Astrocyte of the cerebellum (primary cell): ENCODE data around the gene NPS.

Experiments
- DNase-seq: peaks from one replicate; pipeline ENCODE4 v3.0.0-alpha.2; 2011; ENCODE audit warnings: low read depth
- H3K4me3 ChIP-seq: 2 replicates; pipeline ENCODE4 v1.5.1; 2011; ENCODE audit warnings: mild to moderate bottlenecking, low read depth, low read length, moderate library complexity
- CTCF ChIP-seq: IDR thresholded peaks from 2 replicates; pipeline ENCODE4 v1.5.1; 2012; ENCODE audit warnings: low read length, low read depth, moderate library complexity, mild to moderate bottlenecking; ENCODE audit errors: missing control alignments
- in situ Hi-C: cut with HindIII; loops from 2 replicates; pipeline ENCODE4 v1.10.0; 2017; ENCODE audit warnings: low sequenced_read_pairs

The NPS gene

GRCh38 chr10:127524908-127525665, 24.0 kb upstream of the NPS start:
- no peak overlapping the region for H3K4me3 ChIP-seq
- no peak for DNase-seq
- in situ Hi-C loops: no loop called here
- no peak for TF ChIP-seq CTCF

GRCh38 chr10:127525686-127526085, 23.4 kb upstream of the NPS start:
- no peak overlapping the region for H3K4me3 ChIP-seq
- DNase-seq: no peak
- no peak for TF ChIP-seq CTCF
- in situ Hi-C loops: no loop called here

DNA sequence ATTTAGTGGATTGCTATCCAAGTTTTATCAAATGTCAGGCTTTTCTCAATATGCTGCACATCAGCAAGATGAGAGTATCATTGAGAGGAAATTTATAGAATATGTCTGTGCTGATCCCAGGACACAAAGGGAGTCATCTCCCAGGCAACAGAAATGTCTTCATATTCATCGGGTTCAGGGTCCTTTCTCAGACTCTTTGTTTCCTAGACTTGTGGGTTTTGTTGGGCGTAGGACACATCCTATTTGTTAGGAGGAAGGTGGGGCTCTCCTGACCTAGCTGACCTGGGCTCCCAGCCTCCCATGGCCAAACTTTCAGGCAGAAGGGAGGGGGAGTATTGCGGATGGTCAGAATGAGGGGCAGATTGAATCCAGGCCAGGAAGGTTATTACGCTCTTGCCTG, 22.9 kb upstream of the NPS start:
- TF ChIP-seq CTCF: no peak
- no peak for DNase-seq
- H3K4me3 ChIP-seq: no peak overlapping the region
- in situ Hi-C loops: no loop called here

GRCh38 chr10:127527320-127527719, 21.8 kb upstream of the NPS start:
- H3K4me3 ChIP-seq: no peak overlapping the region
- no peak for DNase-seq
- no peak for TF ChIP-seq CTCF
- in situ Hi-C loops: no loop called here

DNA sequence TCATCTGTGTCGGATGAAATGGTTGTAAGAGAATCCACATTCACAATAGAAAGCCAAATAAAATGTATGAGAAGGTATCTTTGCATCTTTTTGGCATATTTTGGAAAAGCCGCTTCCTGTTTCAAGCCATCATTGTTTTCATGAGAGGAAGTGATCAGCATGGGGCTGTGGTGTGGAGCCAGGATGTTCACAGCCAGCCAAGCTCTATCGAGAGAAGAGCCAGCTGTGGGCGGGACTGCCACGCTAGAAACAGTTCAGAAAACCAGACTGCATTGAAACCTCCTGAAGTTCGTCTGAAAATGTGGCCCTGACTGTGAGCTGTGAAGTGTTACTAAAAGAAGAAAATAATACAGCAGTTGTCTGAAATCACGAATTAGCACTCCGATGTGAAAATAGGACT, 21.2 kb upstream of the NPS start:
- no peak for TF ChIP-seq CTCF
- in situ Hi-C loops: no loop called here
- no peak overlapping the region for H3K4me3 ChIP-seq
- no peak for DNase-seq

GRCh38 chr10:127532193-127532592, 16.9 kb upstream of the NPS start:
- no peak for DNase-seq
- H3K4me3 ChIP-seq: no peak overlapping the region
- TF ChIP-seq CTCF: no peak
- in situ Hi-C loops: no loop called here
